CD4-positive, alpha-beta T cell treated with Interleukin-15 for 4 hours (primary cell): ENCODE data around the gene ADIPOQ.
"Not testable (repeated sequence)": the region's sequence is repeated elsewhere in the genome, so short reads cannot be mapped to it uniquely, and the experiment has no call there.

Source experiments
- DNase-seq: peaks from one replicate; pipeline ENCODE4 v3.0.0-alpha.2; 2020; ENCODE audit warnings: low spot score

The ADIPOQ gene

GRCh38 chr3:186870421-186871201, 28.1 kb downstream of the ADIPOQ start:
- DNase-seq, result no peak

DNA sequence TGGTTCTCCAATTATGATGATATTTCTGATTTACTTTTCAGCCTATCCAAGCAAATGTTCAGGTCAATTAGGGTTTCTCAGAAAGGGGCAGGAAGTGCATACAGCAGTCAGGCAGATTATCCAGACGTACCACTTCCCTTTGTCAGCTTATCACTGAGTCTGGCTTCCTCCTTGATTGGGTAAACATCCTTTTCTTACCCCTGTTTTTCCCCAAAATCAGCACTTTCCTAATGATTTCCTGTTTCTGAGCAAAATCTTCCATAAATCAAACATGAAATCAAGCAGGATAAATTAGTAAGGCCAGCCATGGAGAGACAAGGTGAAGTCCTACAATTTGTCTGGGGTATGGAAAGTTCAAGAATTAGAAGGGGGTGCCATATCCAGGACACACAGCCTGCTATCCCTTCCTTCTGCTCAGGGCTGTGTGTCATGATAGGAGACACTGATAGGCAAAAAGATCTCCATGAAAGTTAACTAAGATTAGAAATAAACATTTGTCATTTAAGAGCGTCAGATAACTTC, 29.0 kb downstream of the ADIPOQ start:
- DNase-seq, result peak; percentile 27

DNA sequence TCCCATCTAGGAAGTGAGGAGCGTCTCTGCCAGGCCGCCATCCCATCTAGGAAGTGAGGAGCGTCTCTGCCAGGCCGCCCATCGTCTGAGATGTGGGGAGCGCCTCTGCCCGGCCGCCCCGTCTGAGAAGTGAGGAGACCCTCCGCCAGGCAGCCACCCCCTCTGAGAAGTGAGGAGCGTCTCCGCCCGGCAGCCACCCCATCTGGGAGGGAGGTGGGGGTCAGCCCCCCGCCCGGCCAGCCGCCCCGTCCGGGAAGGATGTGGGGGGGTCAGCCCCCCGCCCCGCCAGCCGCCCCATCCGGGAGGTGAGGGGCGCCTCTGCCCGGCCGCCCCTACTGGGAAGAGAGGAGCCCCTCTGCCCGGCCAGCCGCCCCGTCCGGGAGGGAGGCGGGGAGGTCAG, 31.3 kb downstream of the ADIPOQ start:
- not testable (repeated sequence) for DNase-seq

DNA sequence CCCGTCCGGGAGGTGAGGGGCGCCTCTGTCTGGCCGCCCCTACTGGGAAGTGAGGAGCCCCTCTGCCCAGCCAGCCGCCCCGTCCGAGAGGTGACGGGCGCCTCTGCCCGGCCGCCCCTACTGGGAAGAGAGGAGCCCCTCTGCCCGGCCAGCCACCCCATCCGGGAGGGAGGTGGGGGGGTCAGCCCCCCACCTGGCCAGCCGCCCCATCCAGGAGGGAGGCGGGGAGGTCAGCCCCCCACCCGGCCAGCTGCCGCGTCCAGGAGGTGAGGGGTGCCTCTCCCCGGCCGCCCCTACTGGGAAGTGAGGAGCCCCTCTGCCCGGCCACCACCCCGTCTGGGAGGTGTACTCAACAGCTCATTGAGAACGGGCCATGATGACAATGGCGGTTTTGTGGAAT, 31.7 kb downstream of the ADIPOQ start:
- not testable (repeated sequence) for DNase-seq

DNA sequence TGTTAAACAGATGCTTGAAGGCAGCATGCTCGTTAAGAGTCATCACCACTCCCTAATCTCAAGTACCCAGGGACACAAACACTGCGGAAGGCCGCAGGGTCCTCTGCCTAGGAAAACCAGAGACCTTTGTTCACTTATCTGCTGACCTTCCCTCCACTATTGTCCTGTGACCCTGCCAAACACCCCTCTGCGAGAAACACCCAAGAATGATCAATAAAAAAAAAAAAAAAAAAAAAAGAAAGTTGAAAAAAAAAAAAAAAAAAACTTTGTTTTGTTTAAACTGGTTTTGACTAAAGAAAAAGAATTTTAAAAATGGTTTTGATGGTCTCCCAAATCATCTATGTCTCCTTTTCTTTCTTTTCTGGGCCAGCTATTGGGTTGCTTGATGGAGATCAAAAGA, 32.3 kb downstream of the ADIPOQ start:
- DNase-seq, result not testable (repeated sequence)

DNA sequence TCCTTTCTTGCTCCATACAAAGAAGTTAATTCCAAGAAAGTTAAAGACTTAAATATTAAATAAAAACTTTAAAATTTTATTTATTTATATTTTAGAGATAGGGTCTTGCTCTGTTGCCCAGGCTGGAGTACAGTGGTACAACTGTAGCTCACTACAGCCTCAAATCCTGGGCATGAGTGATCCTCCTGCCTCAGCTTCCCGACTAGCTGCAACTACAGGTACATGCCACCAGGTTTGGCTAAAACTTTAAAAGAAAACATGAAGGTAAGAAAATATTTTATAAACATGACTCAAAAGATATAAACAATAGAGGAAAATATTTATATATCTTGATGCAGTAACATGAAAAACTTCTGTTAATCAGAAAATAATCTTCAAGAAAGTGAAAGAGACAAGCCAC, 33.2 kb downstream of the ADIPOQ start:
- no peak for DNase-seq

GRCh38 chr3:186879781-186880180, 37.3 kb downstream of the ADIPOQ start:
- no peak for DNase-seq

DNA sequence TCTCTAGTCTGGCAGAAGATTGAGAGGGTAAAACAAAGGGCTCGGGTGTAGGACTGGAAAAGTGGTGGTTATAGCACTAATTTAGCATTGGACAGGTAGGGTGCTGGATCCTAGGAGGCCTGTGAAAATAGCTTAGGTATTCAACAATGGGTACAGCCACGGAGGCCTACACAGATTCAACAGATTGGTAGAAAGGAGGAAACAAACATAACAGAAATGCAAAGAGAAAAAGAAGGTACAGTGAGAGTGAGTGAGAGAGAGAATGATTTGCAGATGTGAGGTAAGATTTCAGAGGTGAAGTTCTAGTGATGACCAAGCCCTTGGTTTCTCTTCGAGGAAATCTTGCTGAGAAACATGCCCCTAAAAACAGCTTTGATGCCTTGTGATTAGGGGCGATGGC, 37.9 kb downstream of the ADIPOQ start:
- no peak for DNase-seq

- no peak for DNase-seq
These were observed 39.6 kb downstream of the ADIPOQ start for GRCh38 chr3:186882150-186882524.

DNA sequence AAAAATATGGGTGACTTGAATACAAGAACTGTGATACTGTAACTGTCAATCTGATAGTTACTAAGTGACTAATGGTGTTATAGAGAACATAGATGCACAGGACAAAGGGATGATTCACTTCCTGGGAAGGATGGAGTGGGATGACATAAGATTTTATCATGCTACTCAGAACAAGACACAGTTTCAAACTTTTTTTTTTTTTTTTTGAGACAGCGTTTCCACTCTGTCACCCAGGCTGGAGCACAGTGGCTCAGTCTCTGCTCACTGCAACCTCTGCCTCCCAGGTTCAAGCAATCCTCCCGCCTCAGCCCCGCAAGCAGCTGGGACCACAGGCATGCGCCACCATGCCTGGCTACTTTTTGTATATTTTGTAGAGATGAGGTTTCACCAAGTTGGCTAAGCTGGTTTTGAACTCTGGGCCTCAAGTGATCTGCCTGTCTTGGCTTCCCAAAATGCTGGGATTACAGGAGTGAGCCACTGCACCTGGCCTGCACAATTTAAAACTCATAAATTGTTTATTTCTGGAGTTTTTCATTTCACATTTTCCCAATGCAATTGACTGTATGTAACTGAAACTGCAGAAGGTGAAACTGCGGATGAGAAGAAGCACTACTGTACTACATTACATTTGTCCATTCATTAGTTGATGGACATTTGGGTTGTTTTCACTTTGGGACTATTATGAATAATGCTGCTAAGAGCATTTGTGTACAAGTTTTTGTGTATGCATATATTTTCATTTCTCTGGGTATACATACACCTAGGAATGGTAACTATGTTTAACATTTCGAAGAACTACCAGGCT, 40.6 kb downstream of the ADIPOQ start:
- DNase-seq, result peak; percentile 64

GRCh38 chr3:186883686-186884058, 41.2 kb downstream of the ADIPOQ start:
- DNase-seq, result no peak

DNA sequence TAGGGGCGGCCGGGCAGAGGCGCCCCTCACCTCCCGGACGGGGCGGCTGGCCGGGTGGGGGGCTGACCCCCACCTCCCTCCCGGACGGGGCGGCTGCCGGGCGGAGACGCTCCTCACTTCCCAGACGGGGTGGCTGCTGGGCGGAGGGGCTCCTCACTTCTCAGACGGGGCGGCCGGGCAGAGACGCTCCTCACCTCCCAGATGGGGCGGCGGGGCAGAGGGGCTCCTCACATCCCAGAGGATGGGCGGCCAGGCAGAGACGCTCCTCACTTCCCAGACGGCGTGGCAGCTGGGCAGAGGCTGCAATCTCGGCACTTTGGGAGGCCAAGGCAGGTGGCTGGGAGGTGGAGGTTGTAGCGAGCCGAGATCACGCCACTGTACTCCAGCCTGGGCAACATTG, 42.4 kb downstream of the ADIPOQ start:
- not testable (repeated sequence) for DNase-seq

DNA sequence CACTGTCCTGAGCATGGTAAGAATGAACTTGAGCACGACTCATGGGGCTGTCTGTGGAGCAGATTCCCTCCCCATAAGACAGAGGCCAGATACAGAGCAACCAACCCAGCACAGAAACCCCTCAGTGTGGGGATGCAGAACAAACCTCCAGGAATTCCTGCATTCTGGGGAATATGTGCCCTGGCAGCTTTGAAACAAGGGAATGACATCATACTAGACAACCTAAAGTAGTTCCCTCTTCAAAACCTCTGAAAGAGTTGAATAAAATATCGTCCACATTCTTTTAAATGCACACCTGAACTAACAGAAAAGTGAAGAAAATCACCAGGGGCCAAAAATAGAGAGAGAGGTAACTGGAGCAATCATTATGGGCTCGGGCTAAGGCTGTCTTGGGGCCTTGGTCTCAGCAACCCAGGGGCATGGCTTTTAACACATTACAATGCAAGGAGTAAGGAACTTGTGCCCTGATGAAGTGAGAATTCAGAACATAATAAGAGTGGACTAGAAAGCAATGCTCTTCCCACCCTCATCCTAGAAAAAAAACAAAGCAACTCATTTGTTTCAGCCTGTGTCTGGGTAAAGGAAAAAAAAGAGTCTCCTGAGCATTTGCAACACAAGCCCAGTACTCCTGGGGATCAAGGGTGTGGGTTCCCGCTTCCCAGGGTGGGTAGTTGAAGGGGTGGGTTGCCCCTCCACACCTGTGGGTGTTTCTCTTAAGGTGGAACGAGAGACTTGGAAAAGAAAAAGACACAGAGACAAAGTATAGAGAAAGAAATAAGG, 43.9 kb downstream of the ADIPOQ start:
- no peak for DNase-seq

GRCh38 chr3:186887507-186887938, 45.0 kb downstream of the ADIPOQ start:
- not testable (repeated sequence) for DNase-seq

DNA sequence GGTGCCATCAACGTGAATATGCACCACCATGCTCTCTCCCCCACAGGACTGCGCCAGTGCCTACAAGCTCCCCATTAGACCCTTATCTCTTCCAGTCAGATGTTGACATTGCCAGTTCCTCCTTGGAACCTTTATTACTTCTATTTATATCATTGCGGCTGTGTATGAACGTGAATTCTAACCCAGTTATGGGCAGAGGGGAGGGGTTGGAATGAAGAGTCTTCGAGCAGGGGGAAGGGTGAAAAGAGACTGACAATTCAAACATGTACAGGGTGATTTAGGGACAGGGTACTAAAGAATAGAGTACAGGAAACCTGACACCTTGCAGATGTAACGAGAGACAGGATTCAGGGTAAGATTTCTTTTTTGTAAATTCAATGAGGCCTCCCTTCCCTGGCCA, 46.1 kb downstream of the ADIPOQ start:
- DNase-seq, result no peak

DNA sequence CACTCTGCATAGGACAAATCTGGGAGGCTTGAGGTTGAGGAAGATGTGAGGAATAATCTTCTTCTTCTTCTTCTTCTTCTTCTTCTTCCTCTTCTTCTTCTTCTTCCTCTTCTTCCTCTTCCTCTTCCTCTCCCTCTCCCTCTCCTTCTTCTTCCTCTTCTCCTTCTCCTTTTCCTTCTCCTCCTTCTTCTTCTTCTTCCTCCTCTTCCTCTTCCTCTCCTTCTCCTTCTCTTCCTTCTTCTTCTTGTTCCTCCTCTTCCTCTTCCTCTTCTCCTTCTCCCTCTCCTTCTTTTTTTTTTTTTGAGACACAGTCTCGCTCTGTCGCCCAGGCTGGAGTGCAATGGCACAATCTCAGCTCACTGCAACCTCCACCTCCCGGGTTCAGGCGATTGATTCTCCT, 47.2 kb downstream of the ADIPOQ start:
- not testable (repeated sequence) for DNase-seq

GRCh38 chr3:186890911-186891310, 48.4 kb downstream of the ADIPOQ start:
- no peak for DNase-seq

- DNase-seq, result not testable (repeated sequence)
These were observed 50.6 kb downstream of the ADIPOQ start for GRCh38 chr3:186893071-186893470.

DNA sequence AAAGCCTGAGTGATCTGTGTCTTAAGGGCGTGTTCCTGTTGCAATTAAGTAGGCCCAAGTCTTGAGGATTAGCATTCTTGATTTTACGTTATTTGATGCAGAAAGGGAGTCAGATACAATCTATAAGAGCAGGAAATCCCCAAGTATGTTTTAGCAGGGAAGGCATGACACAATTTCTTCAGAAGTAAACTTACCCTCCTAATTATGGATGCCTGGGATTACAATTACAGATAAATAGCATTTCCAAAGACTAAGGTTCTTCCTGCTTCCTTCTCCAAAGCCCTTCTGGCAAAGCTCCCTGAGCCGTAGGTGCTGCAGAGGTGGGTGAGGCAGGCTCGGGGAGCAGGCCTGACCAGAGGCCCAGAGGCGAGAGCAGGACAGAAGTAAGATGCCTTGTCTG, 52.9 kb downstream of the ADIPOQ start:
- DNase-seq, result no peak

DNA sequence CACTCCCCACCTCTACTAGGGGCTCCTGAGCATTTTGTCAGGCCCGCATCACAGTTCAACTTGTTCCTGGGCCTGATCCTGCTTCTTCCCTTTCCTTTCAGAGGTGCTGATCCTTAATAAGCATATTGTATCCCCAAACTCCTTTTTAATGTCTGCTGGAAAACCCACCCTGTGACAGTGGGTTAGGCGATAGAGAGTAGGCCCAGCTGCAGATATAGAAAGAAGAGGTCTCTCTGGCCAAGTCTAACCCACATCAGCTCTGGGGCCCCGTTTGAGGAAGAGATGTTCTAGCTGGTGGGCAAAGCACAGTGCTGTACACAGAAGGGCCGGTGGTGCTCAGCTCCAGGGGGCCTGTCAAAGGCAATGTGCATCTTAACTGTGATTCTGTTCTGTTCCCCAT, 53.5 kb downstream of the ADIPOQ start:
- DNase-seq, result no peak

- DNase-seq, result no peak
These were observed 54.4 kb downstream of the ADIPOQ start for GRCh38 chr3:186896875-186897274.

DNA sequence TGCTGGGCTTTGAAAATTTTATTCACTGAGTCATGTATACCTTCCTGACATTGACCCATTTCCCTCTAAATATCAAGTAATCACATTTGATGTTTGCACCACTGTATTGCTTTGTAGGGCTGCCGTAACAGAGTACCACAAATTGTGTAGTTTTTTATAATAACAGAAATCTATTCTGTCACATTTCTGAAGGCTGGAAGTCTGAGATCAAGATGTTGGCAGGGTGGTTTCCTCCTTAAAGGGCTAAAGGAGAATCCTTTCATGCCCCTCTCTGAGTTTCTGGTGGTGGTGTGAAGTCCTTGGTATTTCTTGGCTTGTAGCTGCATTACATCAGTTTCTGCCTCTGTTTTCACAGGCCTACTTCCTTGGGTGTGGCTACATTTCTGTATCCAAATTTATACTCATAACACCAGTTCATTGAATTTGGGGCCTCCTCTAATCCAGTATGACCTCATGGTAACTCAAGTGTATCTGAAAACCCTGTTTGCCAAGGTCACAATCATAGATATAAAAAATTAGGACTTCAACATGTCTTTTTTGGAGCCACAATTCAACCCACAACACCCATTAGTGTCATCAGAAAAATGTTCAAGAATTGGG, 58.7 kb downstream of the ADIPOQ start:
- DNase-seq, result peak; percentile 37
